Liver (tissue), 9 donors: Measurements from ENCODE around the gene IRF4. TPM values are rescaled to one million over a fixed set of nuclear protein-coding genes. Genes with fewer than 3 reads are reported as not detected.

Source experiments
- DNase-seq: peaks from one replicate; pipeline ENCODE4 v3.0.0-alpha.2; 2017; ENCODE audit warnings: low spot score
- H3K27ac ChIP-seq, 2 donors: one replicate each; pipeline ENCODE4 v1.7.0; 2013; ENCODE audit warnings: inconsistent platforms in 2 of 2, low read length in 2 of 2, control low read depth in 1 of 2, low read depth in 1 of 2, mild to moderate bottlenecking in 1 of 2
- H3K27me3 ChIP-seq, 4 donors: one replicate each; pipeline versions ENCODE4 v1.6.1 to v1.7.0; 2013; ENCODE audit warnings: low read length in 3 of 4, inconsistent platforms in 1 of 4, mild to moderate bottlenecking in 1 of 4, moderate library complexity in 1 of 4; ENCODE audit not compliant: control insufficient read depth in 4 of 4, insufficient read depth in 4 of 4
- H3K36me3 ChIP-seq, 4 donors: one replicate each; pipeline versions ENCODE4 v1.6.1 to v1.7.0; 2013; ENCODE audit warnings: low read length in 3 of 4, mild to moderate bottlenecking in 3 of 4, low read depth in 1 of 4, moderate library complexity in 1 of 4; ENCODE audit not compliant: control insufficient read depth in 4 of 4, insufficient read depth in 3 of 4
- H3K4me1 ChIP-seq, 4 donors: one replicate each; pipeline versions ENCODE4 v1.6.1 to v1.7.0; 2013; ENCODE audit warnings: low read length in 3 of 4, mild to moderate bottlenecking in 3 of 4, moderate library complexity in 1 of 4; ENCODE audit not compliant: control insufficient read depth in 4 of 4, insufficient read depth in 4 of 4
- H3K4me3 ChIP-seq, 3 donors: one replicate each; pipeline versions ENCODE4 v1.6.1 to v1.7.0; 2013; ENCODE audit warnings: low read length in 3 of 3, control low read depth in 1 of 3, low read depth in 1 of 3, mild to moderate bottlenecking in 1 of 3
- H3K9ac ChIP-seq, 2 donors: one replicate each; pipeline ENCODE4 v1.7.0; 2013; ENCODE audit warnings: low read length in 2 of 2, mild to moderate bottlenecking in 2 of 2, moderate library complexity in 2 of 2, control low read depth in 1 of 2, low read depth in 1 of 2
- H3K9me3 ChIP-seq, 4 donors: one replicate each; pipeline versions ENCODE4 v1.6.1 to v1.7.0; 2013; ENCODE audit warnings: low read length in 3 of 4; ENCODE audit not compliant: control insufficient read depth in 4 of 4
- EGR1 ChIP-seq, 2 donors: IDR thresholded peaks; 2 replicates each; pipeline ENCODE4 v1.6.1; 2016 to 2018; ENCODE audit warnings: antibody characterized with exemption in 2 of 2, low read depth in 2 of 2
- FOXA1 ChIP-seq: IDR thresholded peaks from 2 replicates; pipeline ENCODE4 v1.6.1; 2016; ENCODE audit warnings: antibody characterized with exemption
- FOXA2 ChIP-seq: IDR thresholded peaks from 2 replicates; pipeline ENCODE4 v1.6.1; 2016; ENCODE audit warnings: antibody characterized with exemption
- GABPA ChIP-seq, 2 donors: IDR thresholded peaks in 1 of 2; conservative IDR thresholded peaks in 1 of 2; 2 replicates each; pipeline ENCODE4 v1.6.1; 2016; ENCODE audit warnings: antibody characterized with exemption in 2 of 2, mild to moderate bottlenecking in 1 of 2, moderate library complexity in 1 of 2
- HNF4A ChIP-seq, 2 donors: conservative IDR thresholded peaks; 2 replicates each; pipeline ENCODE4 v1.6.1; 2016; ENCODE audit warnings: antibody characterized with exemption in 2 of 2, mild to moderate bottlenecking in 2 of 2
- HNF4G ChIP-seq: IDR thresholded peaks from 2 replicates; pipeline ENCODE4 v1.6.1; 2016; ENCODE audit warnings: antibody characterized with exemption
- JUND ChIP-seq, 2 donors: IDR thresholded peaks; 2 replicates each; pipeline ENCODE4 v1.6.1; 2016; ENCODE audit warnings: antibody characterized with exemption in 2 of 2
- MAX ChIP-seq: IDR thresholded peaks from 2 replicates; pipeline ENCODE4 v1.6.1; 2016; ENCODE audit warnings: antibody characterized with exemption
- NR2F2 ChIP-seq: IDR thresholded peaks from 2 replicates; pipeline ENCODE4 v1.6.1; 2016; ENCODE audit warnings: antibody characterized with exemption
- RAD21 ChIP-seq, 2 donors: IDR thresholded peaks; 2 replicates each; pipeline ENCODE4 v1.6.1; 2016; ENCODE audit warnings: antibody characterized with exemption in 2 of 2, mild to moderate bottlenecking in 2 of 2
- REST ChIP-seq: IDR thresholded peaks from 2 replicates; pipeline ENCODE4 v1.6.1; 2016; ENCODE audit warnings: antibody characterized with exemption, mild to moderate bottlenecking
- RXRA ChIP-seq, 2 donors: IDR thresholded peaks; 2 replicates each; pipeline ENCODE4 v1.6.1; 2017 to 2018; ENCODE audit warnings: antibody characterized with exemption in 2 of 2, mild to moderate bottlenecking in 1 of 2
- SP1 ChIP-seq: IDR thresholded peaks from 2 replicates; pipeline ENCODE4 v1.6.1; 2018; ENCODE audit warnings: antibody characterized with exemption, mild to moderate bottlenecking
- TAF1 ChIP-seq: conservative IDR thresholded peaks from 2 replicates; pipeline ENCODE4 v1.6.1; 2016; ENCODE audit warnings: antibody characterized with exemption, mild to moderate bottlenecking
- YY1 ChIP-seq: IDR thresholded peaks from 2 replicates; pipeline ENCODE4 v1.6.1; 2016; ENCODE audit warnings: antibody characterized with exemption, mild to moderate bottlenecking
- WGBS: extraction: QIAGEN DNeasy Blood & Tissue Kit; methylation state at CpG from one replicate; pipeline ENCODE4 v1.1.7; 2013; 5-methylcytosine and 5-hydroxymethylcytosine counted together
- polyA plus RNA-seq, 2 donors: library from polyadenylated mRNA; stranded (reverse) in 1 of 2; unstranded in 1 of 2; fragments of 200-250 nt in 1 of 2; fragments of >200 nt in 1 of 2; fragmentation: Nextera tagmentation in 1 of 2; extraction: Ambion mirVana in 1 of 2; gene quantifications; one replicate each; pipeline versions ENCODE4 v1.2.1 to v1.2.3, GENCODE V29; 2013 to 2015
- total RNA-seq, 2 donors: library from RNA; depleted of rRNA; stranded (reverse); fragments of >200 nt; gene quantifications; one replicate each; pipeline ENCODE4 v1.2.3, GENCODE V29; 2014
- TF ChIP-seq, protein P1 (sequence below): IDR thresholded peaks from 2 replicates; pipeline ENCODE4 v1.6.1; 2016; ENCODE audit warnings: antibody characterized with exemption
- TF ChIP-seq, protein P2 (sequence below): fragments of 150-350 bp; IDR thresholded peaks from 2 replicates; pipeline ENCODE4 v1.5.1; 2017; ENCODE audit warnings: improper control_type of control experiment, low read depth, low read length; ENCODE audit not compliant: missing input control
- TF ChIP-seq, protein P3 (sequence below): IDR thresholded peaks from 2 replicates; pipeline ENCODE4 v1.6.1; 2016; ENCODE audit warnings: antibody characterized with exemption
- donor health status: healthy.
- donor health status: healthy.
- donor health status: healthy.
- donor health status: healthy.
- donor health status: healthy.

IRF4 gene
- total and polyA plus RNA-seq, 4 donors = 0.68 to 1.6 (median 1.1) TPM

- TF ChIP-seq FOXA1 = peak; percentile 38
- TF ChIP-seq TAF1 = no peak
- TF ChIP-seq, protein P1, sequence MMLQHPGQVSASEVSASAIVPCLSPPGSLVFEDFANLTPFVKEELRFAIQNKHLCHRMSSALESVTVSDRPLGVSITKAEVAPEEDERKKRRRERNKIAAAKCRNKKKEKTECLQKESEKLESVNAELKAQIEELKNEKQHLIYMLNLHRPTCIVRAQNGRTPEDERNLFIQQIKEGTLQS = no peak
- TF ChIP-seq JUND (IDR thresholded peaks at IDR 0.05) = peak in 1 of 2 donors; percentile 62
- TF ChIP-seq, protein P2, sequence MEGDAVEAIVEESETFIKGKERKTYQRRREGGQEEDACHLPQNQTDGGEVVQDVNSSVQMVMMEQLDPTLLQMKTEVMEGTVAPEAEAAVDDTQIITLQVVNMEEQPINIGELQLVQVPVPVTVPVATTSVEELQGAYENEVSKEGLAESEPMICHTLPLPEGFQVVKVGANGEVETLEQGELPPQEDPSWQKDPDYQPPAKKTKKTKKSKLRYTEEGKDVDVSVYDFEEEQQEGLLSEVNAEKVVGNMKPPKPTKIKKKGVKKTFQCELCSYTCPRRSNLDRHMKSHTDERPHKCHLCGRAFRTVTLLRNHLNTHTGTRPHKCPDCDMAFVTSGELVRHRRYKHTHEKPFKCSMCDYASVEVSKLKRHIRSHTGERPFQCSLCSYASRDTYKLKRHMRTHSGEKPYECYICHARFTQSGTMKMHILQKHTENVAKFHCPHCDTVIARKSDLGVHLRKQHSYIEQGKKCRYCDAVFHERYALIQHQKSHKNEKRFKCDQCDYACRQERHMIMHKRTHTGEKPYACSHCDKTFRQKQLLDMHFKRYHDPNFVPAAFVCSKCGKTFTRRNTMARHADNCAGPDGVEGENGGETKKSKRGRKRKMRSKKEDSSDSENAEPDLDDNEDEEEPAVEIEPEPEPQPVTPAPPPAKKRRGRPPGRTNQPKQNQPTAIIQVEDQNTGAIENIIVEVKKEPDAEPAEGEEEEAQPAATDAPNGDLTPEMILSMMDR = no peak
Observed at GRCh38 chr6:387293-387741, 4.2 kb upstream of the IRF4 start (continued).

- H3K9me3 ChIP-seq = peaks cover 0 to 4% (median 0%) of the 10 kb centered on the region in 4 donors
- H3K4me1 ChIP-seq = peaks cover 8 to 30% (median 20%) of the 10 kb centered on the region in 4 donors
- no peaks in the 10 kb centered on the region for H3K36me3 ChIP-seq
- H3K4me3 ChIP-seq = no peak overlapping the region
- H3K27ac ChIP-seq = peak overlapping the region; percentile 63 to 64
- no peak for DNase-seq
- TF ChIP-seq SP1 = peak; percentile 36
- peak; percentile 61 for TF ChIP-seq FOXA2
- TF ChIP-seq JUND (IDR thresholded peaks at IDR 0.05) = peak; percentile 33 to 67
- TF ChIP-seq NR2F2 = no peak
- TF ChIP-seq FOXA1 = peak; percentile 36
- no peak for TF ChIP-seq GABPA (IDR thresholded peaks at IDR 0.05 in 1 of 2, conservative IDR thresholded peaks at IDR 0.05 in 1 of 2)
- TF ChIP-seq, protein P1 = peak; percentile 91
- TF ChIP-seq YY1 = peak; percentile 87
- TF ChIP-seq, protein P3, sequence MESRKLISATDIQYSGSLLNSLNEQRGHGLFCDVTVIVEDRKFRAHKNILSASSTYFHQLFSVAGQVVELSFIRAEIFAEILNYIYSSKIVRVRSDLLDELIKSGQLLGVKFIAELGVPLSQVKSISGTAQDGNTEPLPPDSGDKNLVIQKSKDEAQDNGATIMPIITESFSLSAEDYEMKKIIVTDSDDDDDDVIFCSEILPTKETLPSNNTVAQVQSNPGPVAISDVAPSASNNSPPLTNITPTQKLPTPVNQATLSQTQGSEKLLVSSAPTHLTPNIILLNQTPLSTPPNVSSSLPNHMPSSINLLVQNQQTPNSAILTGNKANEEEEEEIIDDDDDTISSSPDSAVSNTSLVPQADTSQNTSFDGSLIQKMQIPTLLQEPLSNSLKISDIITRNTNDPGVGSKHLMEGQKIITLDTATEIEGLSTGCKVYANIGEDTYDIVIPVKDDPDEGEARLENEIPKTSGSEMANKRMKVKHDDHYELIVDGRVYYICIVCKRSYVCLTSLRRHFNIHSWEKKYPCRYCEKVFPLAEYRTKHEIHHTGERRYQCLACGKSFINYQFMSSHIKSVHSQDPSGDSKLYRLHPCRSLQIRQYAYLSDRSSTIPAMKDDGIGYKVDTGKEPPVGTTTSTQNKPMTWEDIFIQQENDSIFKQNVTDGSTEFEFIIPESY = peak; percentile 73
- peak in 1 of 2 donors; percentile 30 for TF ChIP-seq EGR1 (IDR thresholded peaks at IDR 0.05; ENCODE audit: low read depth in 2 of 2)
- TF ChIP-seq HNF4A (conservative IDR thresholded peaks at IDR 0.05) = peak; percentile 60 to 83
- TF ChIP-seq, protein P2 = no peak
- TF ChIP-seq REST = peak; percentile 66
- TF ChIP-seq RAD21 (IDR thresholded peaks at IDR 0.05) = peak; percentile 34 to 47
- no peak for TF ChIP-seq TAF1
- TF ChIP-seq MAX = peak; percentile 73
- peak; percentile 27 to 83 for TF ChIP-seq RXRA (IDR thresholded peaks at IDR 0.05)
- peak; percentile 26 for TF ChIP-seq HNF4G
- H3K9ac ChIP-seq = no peak overlapping the region
- WGBS = 45% methylated on average over 10 of the region's 10 CpGs
- peaks cover 0 to 20% (median 8%) of the 10 kb centered on the region in 4 donors for H3K27me3 ChIP-seq
Observed at GRCh38 chr6:388202-388903, 3.2 kb upstream of the IRF4 start.
